Measurements from ENCODE around the gene AKR7A2. TPM values are rescaled to one million over a fixed set of nuclear protein-coding genes. Genes with fewer than 3 reads are reported as not detected.

AKR7A2 gene
- total RNA-seq, 1 donor from 2014 or later: 34.1 TPM

DNA sequence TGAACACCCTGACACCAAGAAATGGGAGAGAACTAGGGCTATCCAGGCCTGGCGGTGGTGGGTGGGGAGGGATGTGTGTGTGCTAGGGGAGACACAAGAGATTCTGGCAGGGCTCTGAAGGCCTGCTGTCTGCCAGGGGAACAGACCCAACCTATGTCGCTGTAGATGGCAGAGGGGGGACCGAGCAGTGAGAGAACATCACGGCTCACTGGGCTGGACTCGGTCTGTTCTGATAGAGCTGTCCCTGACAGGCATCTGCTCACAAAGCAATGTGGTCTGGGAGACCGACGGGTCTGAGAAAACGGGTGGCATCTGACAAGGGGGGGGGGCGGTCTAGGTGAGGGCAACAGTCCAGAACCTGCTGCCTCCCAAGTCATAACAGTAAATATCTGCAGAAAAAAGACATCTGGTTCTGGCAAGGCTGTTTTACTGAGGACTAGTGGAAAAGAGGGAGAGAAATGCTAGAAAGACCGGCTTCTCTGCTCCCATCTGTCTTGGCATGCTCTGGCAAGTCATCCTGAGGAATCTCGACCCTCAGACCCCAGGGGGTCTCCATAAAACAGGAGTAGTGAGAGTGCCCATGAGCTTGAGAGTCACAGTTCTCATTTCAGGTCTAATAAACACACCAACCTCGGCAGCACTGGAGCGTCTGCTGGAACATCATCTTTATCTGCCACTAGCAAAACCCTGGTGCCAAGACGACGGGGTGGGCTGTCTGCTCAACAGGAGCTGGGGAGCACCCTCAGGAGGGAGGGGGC lies 36.7 kb upstream of the AKR7A2 start:
- no peak for DNase-seq (ENCODE audit: low spot score)
- Mint-ChIP-seq H3K36me3 (ENCODE audit: low read depth, unreplicated experiment) (peaks cover 37% of the 10 kb centered on the region), H3K9me3 (ENCODE audit: unreplicated experiment) (no peaks in the 10 kb centered on the region), H3K4me1 (ENCODE audit: unreplicated experiment) (no peaks in the 10 kb centered on the region), H3K27me3 (ENCODE audit: unreplicated experiment) (peaks cover 6% of the 10 kb centered on the region), H3K4me3 (ENCODE audit: unreplicated experiment) (no peak overlapping the region), H3K27ac (ENCODE audit: unreplicated experiment) (no peak overlapping the region)
- TF ChIP-seq, protein P1, sequence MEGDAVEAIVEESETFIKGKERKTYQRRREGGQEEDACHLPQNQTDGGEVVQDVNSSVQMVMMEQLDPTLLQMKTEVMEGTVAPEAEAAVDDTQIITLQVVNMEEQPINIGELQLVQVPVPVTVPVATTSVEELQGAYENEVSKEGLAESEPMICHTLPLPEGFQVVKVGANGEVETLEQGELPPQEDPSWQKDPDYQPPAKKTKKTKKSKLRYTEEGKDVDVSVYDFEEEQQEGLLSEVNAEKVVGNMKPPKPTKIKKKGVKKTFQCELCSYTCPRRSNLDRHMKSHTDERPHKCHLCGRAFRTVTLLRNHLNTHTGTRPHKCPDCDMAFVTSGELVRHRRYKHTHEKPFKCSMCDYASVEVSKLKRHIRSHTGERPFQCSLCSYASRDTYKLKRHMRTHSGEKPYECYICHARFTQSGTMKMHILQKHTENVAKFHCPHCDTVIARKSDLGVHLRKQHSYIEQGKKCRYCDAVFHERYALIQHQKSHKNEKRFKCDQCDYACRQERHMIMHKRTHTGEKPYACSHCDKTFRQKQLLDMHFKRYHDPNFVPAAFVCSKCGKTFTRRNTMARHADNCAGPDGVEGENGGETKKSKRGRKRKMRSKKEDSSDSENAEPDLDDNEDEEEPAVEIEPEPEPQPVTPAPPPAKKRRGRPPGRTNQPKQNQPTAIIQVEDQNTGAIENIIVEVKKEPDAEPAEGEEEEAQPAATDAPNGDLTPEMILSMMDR (IDR thresholded peaks at IDR 0.05; ENCODE audit: unreplicated experiment): no peak

DNA sequence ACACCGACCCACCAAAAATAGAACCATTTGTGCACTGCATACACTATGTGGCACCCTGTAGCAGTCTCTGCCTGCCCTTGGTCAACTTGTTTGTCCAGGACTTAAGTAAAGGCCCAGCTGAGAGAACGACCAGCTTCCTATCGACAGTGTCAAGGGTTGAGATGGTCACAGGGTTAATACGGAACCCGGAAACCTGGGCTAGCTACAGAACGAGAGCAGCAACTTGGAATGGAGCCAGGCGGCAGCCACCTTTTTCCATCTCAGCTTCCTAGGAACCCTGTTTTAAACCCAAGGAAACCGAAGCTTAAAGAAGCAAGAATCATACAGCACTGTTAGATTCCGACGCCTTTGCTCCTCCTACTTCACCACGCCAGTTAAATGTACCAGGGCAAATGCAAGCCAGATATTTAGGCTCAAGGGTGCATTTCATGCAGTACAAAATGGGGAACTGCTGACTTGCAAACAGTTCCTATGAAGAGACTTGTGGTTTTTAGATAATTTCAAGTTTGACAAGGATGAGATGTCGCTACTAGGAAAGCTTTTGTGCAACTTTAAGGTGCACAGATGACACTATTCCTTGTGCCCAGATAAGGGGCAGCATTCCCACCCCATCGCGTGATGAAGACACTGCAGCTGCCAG lies 35.7 kb upstream of the AKR7A2 start:
- Mint-ChIP-seq H3K9me3 (ENCODE audit: unreplicated experiment) (no peaks in the 10 kb centered on the region), H3K36me3 (ENCODE audit: low read depth, unreplicated experiment) (peaks cover 39% of the 10 kb centered on the region), H3K27ac (ENCODE audit: unreplicated experiment) (no peak overlapping the region), H3K4me1 (ENCODE audit: unreplicated experiment) (no peaks in the 10 kb centered on the region), H3K4me3 (ENCODE audit: unreplicated experiment) (no peak overlapping the region), H3K27me3 (ENCODE audit: unreplicated experiment) (peaks cover 7% of the 10 kb centered on the region)
- DNase-seq (ENCODE audit: low spot score): no peak
- TF ChIP-seq, protein P1 (IDR thresholded peaks at IDR 0.05; ENCODE audit: unreplicated experiment): no peak

DNA sequence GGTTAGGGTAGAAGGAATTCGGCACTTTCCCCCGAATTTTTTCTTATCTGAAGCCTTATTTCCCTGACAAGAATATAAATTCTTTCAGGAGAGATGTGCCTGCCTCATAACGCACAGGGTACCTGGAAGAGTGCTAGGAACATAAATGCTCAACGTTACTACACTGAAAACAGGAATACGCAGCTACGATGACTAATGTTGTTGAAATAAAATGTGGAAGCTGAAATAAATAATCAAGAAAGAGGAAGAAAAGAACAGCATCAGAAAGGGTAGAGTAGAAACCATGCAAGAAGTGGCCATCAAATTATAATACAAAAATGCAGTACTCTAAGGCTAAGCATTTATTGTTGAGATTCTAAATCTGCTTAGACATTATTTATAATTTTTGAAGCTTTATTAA lies 34.1 kb upstream of the AKR7A2 start:
- H3K27ac Mint-ChIP-seq (ENCODE audit: unreplicated experiment): no peak overlapping the region
- no peak for DNase-seq (ENCODE audit: low spot score)
- TF ChIP-seq, protein P1 (IDR thresholded peaks at IDR 0.05; ENCODE audit: unreplicated experiment): no peak
- H3K4me3 Mint-ChIP-seq (ENCODE audit: unreplicated experiment): no peak overlapping the region
- peaks cover 6% of the 10 kb centered on the region for H3K27me3 Mint-ChIP-seq (ENCODE audit: unreplicated experiment)
- H3K9me3 Mint-ChIP-seq (ENCODE audit: unreplicated experiment): no peaks in the 10 kb centered on the region
- no peaks in the 10 kb centered on the region for H3K4me1 Mint-ChIP-seq (ENCODE audit: unreplicated experiment)
- H3K36me3 Mint-ChIP-seq (ENCODE audit: low read depth, unreplicated experiment): peaks cover 31% of the 10 kb centered on the region

DNA sequence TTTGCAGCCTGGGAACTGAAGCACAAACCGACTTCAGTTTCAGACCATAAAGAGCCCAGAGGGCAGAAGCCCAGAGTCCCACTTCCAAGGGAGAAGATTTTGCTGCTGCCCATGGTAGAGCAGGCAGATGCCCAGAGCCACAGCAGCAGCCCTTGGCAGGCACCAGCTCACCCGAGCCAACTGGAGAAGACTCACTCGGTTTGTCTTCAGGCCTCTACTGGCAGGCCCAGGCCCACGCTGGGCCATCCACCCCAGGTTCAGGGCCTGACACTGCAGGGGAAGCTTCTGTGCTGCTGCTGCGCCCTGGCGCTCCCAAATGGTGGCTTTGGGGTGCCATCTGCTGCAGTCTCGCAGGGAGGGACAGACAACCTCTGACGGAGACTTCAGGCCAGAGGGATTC lies 33.4 kb upstream of the AKR7A2 start:
- Mint-ChIP-seq H3K4me1 (ENCODE audit: unreplicated experiment) (no peaks in the 10 kb centered on the region), H3K4me3 (ENCODE audit: unreplicated experiment) (no peak overlapping the region), H3K36me3 (ENCODE audit: low read depth, unreplicated experiment) (peaks cover 34% of the 10 kb centered on the region), H3K9me3 (ENCODE audit: unreplicated experiment) (no peaks in the 10 kb centered on the region), H3K27ac (ENCODE audit: unreplicated experiment) (no peak overlapping the region), H3K27me3 (ENCODE audit: unreplicated experiment) (peaks cover 6% of the 10 kb centered on the region)
- TF ChIP-seq, protein P1 (IDR thresholded peaks at IDR 0.05; ENCODE audit: unreplicated experiment): no peak
- DNase-seq (ENCODE audit: low spot score): no peak

DNA sequence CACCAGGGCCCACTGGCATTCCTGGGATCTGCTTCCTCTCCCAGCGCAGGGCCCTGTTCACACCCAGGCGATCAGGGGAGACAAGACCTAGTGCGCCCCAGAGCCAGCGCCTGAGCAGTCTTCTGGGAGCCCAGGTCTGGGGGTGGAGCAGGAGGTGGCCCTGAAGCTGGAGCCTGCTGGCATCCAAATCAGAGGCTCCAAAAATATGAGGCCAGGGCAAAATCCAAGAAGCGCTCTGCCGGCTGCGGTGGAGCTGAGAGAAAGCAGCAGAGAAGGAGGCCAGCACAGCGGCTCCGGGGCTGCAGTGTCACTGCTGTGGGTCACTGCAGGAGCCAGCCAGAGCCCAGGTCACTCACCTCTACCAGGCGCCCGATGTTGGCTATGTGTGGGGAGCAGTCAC lies 32.9 kb upstream of the AKR7A2 start:
- Mint-ChIP-seq H3K4me3 (ENCODE audit: unreplicated experiment) (no peak overlapping the region), H3K4me1 (ENCODE audit: unreplicated experiment) (no peaks in the 10 kb centered on the region), H3K36me3 (ENCODE audit: low read depth, unreplicated experiment) (peaks cover 31% of the 10 kb centered on the region), H3K27ac (ENCODE audit: unreplicated experiment) (no peak overlapping the region), H3K27me3 (ENCODE audit: unreplicated experiment) (peaks cover 6% of the 10 kb centered on the region), H3K9me3 (ENCODE audit: unreplicated experiment) (no peaks in the 10 kb centered on the region)
- DNase-seq (ENCODE audit: low spot score): no peak
- TF ChIP-seq, protein P1 (IDR thresholded peaks at IDR 0.05; ENCODE audit: unreplicated experiment): no peak

Data from endothelial cell (in vitro differentiated cells).